HUES6 (cell line): Measurements from ENCODE around the gene RAD9A.
"Not testable (repeated sequence)": the region's sequence is repeated elsewhere in the genome, so short reads cannot be mapped to it uniquely, and the experiment has no call there.

ENCODE experiments used
- H3K27ac ChIP-seq: 2 replicates; pipeline ENCODE4 v1.7.0; 2013; ENCODE audit warnings: low read depth, mild to moderate bottlenecking, low read length, inconsistent platforms
- H3K27me3 ChIP-seq: 2 replicates; pipeline ENCODE4 v1.6.1; 2013; ENCODE audit warnings: low read length; ENCODE audit not compliant: control insufficient read depth, insufficient read depth
- H3K36me3 ChIP-seq: 2 replicates; pipeline ENCODE4 v1.6.1; 2013; ENCODE audit warnings: low read length; ENCODE audit not compliant: control insufficient read depth, insufficient read depth
- H3K4me1 ChIP-seq: 2 replicates; pipeline ENCODE4 v1.6.1; 2013; ENCODE audit warnings: low read length; ENCODE audit not compliant: control insufficient read depth, insufficient read depth
- H3K4me3 ChIP-seq: 2 replicates; pipeline ENCODE4 v1.5.1; 2013; ENCODE audit warnings: low read depth, low read length
- H3K9ac ChIP-seq: one replicate; pipeline ENCODE4 v1.6.1; 2013; ENCODE audit warnings: mild to moderate bottlenecking, low read length
- H3K9me3 ChIP-seq: 2 replicates; pipeline ENCODE4 v1.6.1; 2013; ENCODE audit warnings: low read depth, low read length; ENCODE audit not compliant: control insufficient read depth, insufficient read depth

Gene RAD9A

GRCh38 chr11:67400251-67400941, 8.6 kb downstream of the RAD9A start:
- peaks cover 32% of the 10 kb centered on the region for H3K4me1 ChIP-seq
- no peaks in the 10 kb centered on the region for H3K9me3 ChIP-seq
- peaks cover 42% of the 10 kb centered on the region for H3K36me3 ChIP-seq
- peak overlapping the region; percentile 90 for H3K9ac ChIP-seq
- no peak overlapping the region; the same call in 1 of the 2 replicates for H3K27ac ChIP-seq
- H3K27me3 ChIP-seq = no peaks in the 10 kb centered on the region
- peak overlapping the region; percentile 85 for H3K4me3 ChIP-seq

GRCh38 chr11:67400942-67401494, 9.2 kb downstream of the RAD9A start:
- Histone ChIP-seq H3K9ac (peak overlapping the region; percentile 90), H3K4me3 (peak overlapping the region; percentile 85), H3K27ac (peak overlapping the region; percentile 89), H3K36me3 (peaks cover 37% of the 10 kb centered on the region), H3K27me3 (no peaks in the 10 kb centered on the region), H3K4me1 (peaks cover 30% of the 10 kb centered on the region), H3K9me3 (no peaks in the 10 kb centered on the region)

- peak within 1 kb of the TSS; percentile 90 for H3K9ac ChIP-seq
- H3K36me3 ChIP-seq = peaks cover 33% of the 10 kb centered on the region
- peak within 1 kb of the TSS; percentile 85 for H3K4me3 ChIP-seq
- peaks cover 23% of the 10 kb centered on the region for H3K4me1 ChIP-seq
- no peaks in the 10 kb centered on the region for H3K9me3 ChIP-seq
- H3K27me3 ChIP-seq = no peaks in the 10 kb centered on the region
- peak within 1 kb of the TSS; percentile 89 for H3K27ac ChIP-seq
Measured at GRCh38 chr11:67401495-67402191, 9.9 kb downstream of the RAD9A start, which contains the start of gene PPP1CA. TSS of gene PPP1CA (minus strand) at chr11:67401858. CDS start at chr11:67401782, 76 bp downstream.

GRCh38 chr11:67402192-67402839, 10.5 kb downstream of the RAD9A start:
- Histone ChIP-seq H3K4me1 (peaks cover 20% of the 10 kb centered on the region), H3K4me3 (peak overlapping the region; percentile 33), H3K27ac (peak overlapping the region; percentile 59; the same call in 1 of the 2 replicates), H3K36me3 (peaks cover 30% of the 10 kb centered on the region)
- H3K9ac ChIP-seq, H3K9me3 ChIP-seq, H3K27me3 ChIP-seq: not testable (repeated sequence)

- Histone ChIP-seq H3K36me3 (peaks cover 23% of the 10 kb centered on the region), H3K4me1 (peaks cover 15% of the 10 kb centered on the region)
- not testable (repeated sequence) for H3K27me3 ChIP-seq, H3K9ac ChIP-seq, H3K27ac ChIP-seq, H3K9me3 ChIP-seq, H3K4me3 ChIP-seq
Measured at GRCh38 chr11:67403085-67403484, 11.3 kb downstream of the RAD9A start.

DNA sequence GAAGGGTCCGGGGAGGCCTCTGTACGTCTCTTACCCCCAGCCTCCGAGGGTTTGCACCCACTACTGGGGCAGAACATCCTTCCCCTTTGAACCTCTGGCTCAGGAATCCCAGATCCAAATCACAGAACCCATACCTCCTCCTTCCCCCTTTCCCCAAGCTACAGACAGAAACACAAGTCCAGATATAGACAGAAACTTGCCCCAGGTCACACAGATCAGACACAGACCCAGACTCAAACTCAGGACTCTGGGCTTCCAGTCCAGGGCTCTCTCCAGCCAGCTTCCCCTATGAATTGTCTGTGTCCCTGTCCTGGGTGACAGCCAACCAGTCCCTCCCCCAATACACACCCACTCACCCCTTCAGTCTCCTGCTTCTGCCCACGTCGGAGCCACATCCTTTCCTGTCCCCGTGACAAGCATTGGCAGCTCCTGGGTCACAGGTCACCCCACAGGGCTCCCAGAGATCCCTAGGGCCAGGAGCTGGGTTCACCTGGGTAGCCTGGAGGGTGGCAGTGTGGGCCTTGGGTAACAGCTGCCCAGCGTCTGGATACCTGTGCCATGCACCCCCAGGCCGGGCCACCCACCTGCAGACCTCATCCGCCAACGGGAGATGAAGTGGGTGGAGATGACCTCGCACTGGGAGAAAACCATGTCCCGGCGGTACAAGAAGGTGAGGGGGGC, 12.9 kb downstream of the RAD9A start:
- Histone ChIP-seq H3K27ac (no peak overlapping the region), H3K27me3 (no peaks in the 10 kb centered on the region), H3K9ac (no peak overlapping the region), H3K9me3 (no peaks in the 10 kb centered on the region), H3K36me3 (peaks cover 7% of the 10 kb centered on the region; the same call in 1 of the 2 replicates), H3K4me1 (peaks cover 15% of the 10 kb centered on the region), H3K4me3 (no peak overlapping the region)

- H3K36me3 ChIP-seq = peaks cover 4% of the 10 kb centered on the region; the same call in 1 of the 2 replicates
- H3K27me3 ChIP-seq = no peaks in the 10 kb centered on the region
- no peaks in the 10 kb centered on the region for H3K9me3 ChIP-seq
- H3K4me1 ChIP-seq = peaks cover 17% of the 10 kb centered on the region
- H3K9ac ChIP-seq = no peak overlapping the region
- no peak overlapping the region for H3K4me3 ChIP-seq
- no peak overlapping the region for H3K27ac ChIP-seq
Measured at GRCh38 chr11:67405196-67405567, 13.4 kb downstream of the RAD9A start.

DNA sequence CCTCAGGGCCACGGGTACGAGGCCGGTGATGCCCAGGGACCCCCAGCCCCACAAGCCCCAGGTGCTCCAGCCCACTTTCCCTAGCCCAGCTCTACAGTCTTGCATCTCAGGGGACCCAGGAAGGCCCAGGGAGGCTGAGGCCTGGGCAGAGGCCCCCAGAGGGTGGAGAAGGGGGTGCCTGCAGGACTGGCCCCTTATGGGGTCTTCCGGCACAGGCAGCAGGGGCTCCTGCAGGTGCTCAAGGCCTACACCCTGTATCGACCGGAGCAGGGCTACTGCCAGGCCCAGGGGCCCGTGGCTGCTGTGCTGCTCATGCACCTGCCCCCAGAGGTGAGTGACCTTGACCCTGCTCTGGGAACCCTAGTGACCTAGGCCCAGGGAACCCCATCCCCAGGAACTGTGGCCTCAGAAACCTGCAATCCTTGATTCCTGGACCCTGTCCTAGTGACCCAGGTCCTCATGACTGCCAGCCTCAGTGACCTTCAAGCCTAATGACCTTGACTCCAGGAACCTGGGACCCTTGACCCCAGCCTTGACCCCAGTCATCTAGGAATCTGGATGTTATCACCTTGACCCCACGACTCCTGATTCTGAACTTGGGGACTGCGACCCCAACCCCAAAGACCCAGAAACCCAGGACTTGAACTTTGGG, 14.0 kb downstream of the RAD9A start:
- Histone ChIP-seq H3K27me3 (no peaks in the 10 kb centered on the region), H3K4me1 (peaks cover 17% of the 10 kb centered on the region), H3K9ac (no peak overlapping the region), H3K27ac (no peak overlapping the region), H3K36me3 (no peaks in the 10 kb centered on the region), H3K9me3 (no peaks in the 10 kb centered on the region), H3K4me3 (no peak overlapping the region)

- no peaks in the 10 kb centered on the region for H3K36me3 ChIP-seq
- H3K9me3 ChIP-seq = no peaks in the 10 kb centered on the region
- no peak overlapping the region for H3K27ac ChIP-seq
- no peak overlapping the region for H3K4me3 ChIP-seq
- H3K9ac ChIP-seq = no peak overlapping the region
- peaks cover 18% of the 10 kb centered on the region for H3K4me1 ChIP-seq
- H3K27me3 ChIP-seq = 0 out of 2 replicates have a peak, but pooled peaks cover 2% of the 10 kb centered on the region
Measured at GRCh38 chr11:67406420-67406968, 14.7 kb downstream of the RAD9A start.
